ENCODE measurements around the gene PPP1R3D.

Gene PPP1R3D

DNA sequence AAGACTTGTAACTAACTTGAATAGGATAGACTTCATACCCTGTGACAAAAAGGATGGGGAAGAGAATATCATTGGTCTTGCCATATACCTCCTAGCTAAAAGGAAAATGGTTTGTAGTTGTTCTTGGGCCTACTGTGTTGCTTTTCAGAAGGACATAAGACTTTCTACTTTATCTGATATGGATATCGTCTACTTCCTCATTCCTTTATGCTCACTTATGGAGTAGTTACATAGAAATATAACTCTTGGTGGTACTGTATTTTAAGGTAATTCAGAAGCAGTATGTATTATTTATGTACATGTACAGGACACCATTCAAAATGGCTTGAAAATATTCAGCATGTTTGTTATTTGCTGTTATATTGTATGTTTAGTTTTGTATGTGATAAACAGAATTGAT, 8.1 kb upstream of the PPP1R3D start:
- DNase-seq: no peak

DNA sequence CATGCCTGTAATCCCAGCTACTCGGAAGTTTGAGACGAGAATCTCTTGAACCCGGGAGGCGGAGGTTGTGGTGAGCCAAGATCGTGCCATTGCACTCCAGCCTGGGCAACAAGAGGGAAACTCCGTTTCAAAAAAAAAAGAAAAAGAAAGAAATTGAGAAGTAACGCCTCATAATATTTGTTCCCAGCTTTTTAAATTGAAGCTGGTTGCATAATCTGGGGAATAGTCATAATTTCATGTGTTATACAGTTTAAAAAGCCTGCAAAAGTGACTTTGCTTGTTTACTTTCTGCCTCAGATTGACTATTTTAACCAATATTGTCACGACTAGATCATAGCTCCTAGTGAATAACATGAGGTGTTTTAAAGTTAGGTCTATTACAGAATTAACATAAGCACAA, 7.3 kb upstream of the PPP1R3D start:
- no peak for DNase-seq

DNA sequence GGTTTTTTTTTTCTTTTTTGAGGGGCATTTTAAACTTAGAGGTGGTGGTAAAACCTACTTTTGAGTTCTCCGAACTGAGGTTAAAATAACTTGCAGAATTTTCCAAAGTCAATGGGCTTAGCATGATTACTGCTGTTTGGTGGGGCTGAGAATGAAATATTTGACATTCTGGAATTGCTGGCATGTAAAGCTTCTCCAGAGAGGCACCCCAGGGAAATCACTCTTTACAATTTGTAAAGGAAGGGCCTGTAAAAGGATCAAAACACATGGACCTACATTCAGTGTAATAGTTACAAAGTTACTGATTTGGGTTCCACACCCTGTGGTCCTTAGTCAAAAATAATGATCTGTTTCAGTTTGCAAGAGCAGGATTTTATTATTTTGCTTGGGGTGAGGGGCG, 5.6 kb upstream of the PPP1R3D start:
- no peak for DNase-seq

- no peak for DNase-seq
Measured at GRCh38 chr20:59945175-59945574, 5.1 kb upstream of the PPP1R3D start.

DNA sequence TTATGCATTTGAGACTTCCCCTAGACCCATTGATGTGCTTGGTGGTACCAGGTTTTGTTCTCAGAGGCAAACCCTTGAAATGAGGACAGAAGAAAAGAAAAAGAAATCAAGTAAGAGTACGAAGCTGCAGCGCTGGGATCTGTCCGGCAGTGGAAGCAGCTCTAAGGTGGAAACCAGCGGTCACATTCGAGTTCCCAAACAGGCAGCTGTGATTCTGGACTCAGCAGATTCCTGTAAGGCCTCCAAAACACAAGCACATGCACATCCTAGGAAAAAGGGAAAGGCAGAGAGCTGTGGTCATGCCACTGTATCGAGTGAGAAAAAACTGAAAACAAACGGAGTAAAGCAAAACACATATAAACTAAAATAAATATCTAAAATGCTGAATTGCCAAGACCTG, 4.6 kb upstream of the PPP1R3D start:
- no peak for DNase-seq

DNA sequence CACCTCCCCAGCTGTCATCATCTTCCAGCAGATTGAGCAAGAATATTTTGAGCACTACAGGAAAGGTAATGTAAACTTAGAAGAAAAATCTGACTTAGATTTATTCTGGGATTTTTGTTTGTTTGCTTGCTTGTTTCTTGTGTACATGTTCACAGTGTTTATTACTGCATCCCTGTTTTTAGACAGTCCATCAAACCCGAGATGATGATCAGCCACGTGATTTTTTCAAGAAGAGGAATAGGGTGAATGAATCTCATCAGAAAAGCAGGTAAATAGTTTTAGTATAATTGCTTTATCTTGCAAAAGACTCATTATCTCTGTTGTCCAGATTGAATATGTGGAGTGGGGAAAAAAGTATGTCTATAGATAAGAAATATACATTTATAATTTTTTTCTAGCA, 2.1 kb upstream of the PPP1R3D start:
- no peak for DNase-seq

DNA sequence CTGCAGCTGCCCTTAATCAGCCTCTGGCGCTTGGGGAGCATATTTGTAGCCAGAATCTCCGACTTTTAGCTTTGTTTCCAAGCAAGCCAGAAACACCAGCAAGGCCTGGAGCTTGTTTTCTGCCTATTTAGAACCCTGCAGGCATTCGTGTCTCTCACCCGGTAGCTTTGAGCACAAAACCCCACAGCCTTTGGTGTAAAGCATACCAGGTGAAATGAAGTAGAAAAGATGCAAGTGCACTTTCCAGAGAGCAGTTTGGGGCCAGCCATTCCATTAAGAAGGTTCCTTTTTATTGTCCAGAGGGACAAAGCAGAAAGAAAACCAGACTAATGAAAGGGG, 820 bp upstream of the PPP1R3D start:
- DNase-seq: no peak

GRCh38 chr20:59939879-59940128, 301 bp downstream of the PPP1R3D start:
- DNase-seq: no peak

GRCh38 chr20:59939052-59939878, 840 bp downstream of the PPP1R3D start:
- DNase-seq: no peak

- no peak for DNase-seq
Measured at GRCh38 chr20:59938696-59939051, 1.4 kb downstream of the PPP1R3D start.

DNA sequence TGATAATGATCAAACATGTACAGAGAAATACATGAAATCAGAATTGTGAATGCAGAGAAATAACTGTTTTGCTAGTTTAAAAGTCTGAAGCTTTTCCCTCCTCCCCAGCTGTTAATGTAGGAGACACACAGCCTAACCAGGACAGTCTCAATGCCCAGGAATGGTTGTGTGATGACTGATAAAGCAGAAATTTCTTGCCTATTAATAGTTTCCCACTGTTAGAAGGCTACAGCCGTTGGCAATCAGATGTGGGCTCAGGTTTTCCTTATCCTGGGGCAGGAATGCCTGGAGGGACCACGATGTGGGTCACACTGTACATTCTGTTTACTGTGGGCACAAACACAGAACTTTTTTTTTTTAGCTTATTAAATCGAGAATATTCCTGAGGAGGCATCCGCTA, 1.9 kb downstream of the PPP1R3D start:
- DNase-seq: no peak

DNA sequence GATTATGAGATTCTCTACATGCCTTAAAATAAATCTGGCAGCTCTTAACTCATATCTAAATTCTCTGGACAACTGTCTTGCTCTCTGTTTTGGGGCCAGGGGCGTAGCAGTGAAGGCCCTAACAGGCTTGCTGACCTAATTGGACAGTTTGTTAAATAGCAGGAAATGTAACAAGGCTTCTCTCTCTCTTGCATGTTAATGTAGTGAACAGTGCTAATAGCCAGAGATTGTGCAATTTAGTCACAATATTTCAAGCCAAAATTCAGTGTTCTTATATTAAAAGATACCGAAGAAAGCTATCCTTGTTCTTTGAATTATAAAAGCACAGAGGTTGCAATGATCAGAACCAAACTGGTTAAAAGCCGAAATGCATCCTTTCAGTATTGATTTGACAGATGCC, 3.0 kb downstream of the PPP1R3D start:
- no peak for DNase-seq

DNA sequence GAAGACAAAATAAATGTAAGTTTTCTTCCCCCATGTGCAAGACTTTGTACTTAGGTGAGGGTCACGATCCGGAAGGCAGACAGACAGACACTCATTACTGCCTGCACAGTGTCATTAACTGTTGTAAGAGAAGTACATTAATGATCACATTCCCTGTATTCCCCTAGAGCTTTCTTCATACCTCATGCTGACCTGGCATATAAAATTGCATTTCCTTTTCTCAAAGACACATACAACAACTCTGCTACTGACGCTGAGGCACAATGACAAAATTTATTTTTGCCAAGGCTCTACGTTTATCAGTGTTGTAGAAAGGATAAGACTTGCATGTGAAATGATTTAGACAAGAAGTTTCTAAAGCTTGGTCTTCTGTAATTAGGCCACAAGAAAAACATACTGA, 3.7 kb downstream of the PPP1R3D start:
- DNase-seq: no peak

DNA sequence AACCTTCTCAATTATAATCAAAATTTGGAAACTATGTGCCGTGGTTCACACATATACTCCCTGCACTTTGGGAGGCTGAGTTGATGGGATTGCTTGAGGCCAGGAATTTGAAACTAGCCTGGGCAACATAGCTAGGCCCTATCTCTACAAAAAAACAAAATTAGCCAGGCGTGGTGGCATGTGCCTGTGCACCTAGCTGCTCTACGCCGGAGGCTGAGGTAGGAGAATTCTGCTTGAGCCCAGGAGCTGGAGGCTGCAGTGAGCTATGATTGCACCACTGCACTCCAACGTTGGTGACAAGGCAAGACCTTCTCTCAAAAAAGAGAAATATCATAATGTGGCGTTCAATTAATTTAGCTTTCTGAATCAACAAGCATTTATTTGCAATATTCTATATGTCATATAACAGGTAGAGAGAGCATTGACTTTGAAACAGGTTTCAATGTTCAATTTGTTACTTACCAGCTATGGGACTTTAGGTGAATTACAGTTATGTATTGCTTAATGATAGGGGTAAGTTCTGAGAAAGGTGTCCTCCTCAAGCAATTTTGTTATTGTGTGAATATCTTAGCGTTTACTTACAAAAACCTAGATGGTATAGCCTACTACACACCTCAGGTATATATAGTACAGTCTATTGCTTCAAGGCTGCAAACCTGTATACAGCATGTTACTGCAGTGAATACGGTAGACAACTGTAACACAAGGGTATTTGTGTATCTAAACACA, 4.5 kb downstream of the PPP1R3D start:
- DNase-seq: no peak

DNA sequence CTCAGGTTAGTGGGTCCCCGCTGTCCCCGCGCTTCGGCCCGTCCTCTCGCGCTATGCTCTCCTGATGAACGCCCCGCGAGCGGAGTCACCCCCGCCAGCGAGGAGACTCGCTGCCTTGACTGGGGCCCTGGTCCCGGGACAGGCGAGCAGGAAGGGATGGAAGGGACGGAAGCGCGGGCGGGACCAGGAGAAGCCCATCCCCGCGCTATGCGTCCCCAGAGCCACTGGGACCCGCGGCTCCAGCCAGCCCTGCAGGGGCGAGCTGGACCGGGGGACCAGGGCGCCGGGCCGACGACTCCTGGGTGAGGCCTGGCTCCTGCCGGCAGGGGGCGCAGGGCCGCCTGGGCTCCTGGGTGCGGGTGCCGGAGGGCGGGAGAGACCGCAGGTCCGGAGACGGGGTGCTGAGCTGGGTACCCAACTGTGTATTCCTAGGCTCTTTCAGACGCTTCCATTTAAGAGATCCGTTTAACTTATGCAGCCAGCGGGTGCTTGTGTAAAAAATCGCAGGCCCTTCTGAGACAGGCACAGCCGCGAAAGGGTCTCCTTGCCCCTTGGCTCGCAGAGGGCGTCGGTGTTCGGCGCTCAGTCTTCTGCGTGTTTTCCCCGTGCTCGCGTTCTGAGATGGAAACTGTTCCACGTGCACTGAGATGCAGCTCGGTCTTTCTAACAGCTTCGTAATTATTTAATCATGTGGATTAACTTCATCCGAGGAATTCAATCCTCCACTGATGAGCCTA, 6.1 kb downstream of the PPP1R3D start:
- DNase-seq: no peak

- no peak for DNase-seq
Measured at GRCh38 chr20:59933296-59933848, 6.7 kb downstream of the PPP1R3D start, which contains the start of gene SYCP2. Gene SYCP2, minus strand, starts transcription at chr20:59933637. Its CDS starts 11,224 bp downstream, at chr20:59922413.

DNA sequence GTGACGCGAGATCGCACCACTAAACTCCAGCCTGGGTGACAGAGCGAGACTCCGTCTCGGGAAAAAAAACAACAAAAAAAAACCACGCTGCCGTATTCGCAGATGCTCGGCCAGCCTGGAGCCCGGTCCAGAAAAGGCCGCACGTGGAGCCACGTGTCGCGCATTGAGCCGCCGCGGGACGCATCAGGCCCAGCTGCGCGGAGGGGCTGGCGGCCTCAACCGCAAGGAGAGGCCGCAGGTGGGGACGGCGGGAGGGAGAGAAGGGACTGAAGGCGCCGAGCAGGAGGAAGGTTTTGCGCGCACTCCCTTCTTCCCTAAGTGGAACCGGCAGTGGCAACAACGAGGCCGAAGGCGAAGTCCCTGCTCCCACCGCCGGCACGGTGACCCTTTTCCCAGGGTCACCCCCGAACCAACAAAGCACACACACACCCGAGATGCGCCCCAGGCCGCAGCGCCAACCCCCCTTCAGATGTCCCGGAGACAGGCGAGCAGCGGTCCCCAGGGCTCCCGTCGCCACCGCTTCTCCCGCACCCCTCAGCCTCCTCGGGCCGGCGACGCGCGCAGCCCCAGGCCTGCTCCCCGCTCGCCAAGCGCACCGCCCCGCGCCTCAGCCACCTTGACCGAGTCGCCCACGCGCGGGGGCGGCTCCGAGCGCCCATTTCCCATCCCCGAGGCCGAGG, 7.3 kb downstream of the PPP1R3D start:
- no peak for DNase-seq

DNA sequence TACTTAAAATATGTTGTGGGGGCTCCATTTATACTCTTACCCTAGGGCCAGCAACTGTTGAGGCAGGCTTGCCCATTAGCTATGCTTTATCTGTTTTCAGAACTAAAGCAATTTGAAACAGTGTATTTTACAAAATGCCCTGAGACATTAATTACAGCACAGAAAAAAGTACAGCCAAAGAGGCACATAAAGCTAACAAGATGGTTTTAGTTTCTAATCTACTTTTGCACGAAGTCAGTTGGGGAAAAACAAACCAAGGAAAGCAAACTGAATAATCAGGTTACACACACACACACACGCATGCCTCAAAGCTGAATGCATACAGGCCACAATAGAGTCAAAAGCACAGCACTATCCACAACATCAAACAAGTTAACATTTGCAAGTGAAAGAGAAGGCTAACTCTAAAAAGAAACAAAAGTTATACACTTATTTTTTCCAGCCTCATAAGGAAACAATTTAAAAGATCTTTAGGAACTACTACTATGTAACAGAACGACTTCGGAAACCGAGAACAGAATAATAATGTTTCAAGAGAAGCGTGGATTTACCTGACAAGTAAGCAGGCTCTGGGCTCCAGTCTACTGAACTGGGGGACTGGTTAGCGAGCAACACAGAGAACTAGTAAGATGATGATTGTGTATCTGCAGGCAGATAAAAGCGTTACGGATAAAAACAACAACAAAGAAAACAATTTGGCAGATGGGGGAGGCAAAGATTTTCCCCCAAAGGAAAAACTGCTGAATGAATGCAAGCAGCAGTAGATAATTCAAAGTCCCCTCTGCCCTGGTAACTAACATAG, 8.4 kb downstream of the PPP1R3D start:
- DNase-seq: no peak

DNA sequence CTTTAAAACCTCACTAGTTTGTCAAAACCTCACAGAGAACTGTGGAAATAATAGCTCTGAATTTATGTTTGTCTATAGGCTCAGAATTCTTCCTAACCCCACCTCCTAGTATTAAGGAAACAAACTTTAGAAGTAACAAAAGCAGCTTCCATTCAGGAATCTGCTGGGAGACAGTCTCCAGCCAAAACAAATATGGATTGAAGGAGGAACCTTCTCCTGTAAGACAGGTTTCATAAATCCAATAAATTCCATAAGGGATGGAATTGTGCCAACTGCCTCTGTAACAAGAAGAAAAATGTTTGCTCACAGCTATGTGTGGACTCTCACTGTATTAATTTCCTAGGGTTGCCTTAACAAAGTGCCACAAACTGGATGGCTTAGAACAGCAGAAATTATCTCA, 14.2 kb downstream of the PPP1R3D start:
- DNase-seq: peak; percentile 19

- no peak for DNase-seq
Measured at GRCh38 chr20:59925359-59925758, 14.7 kb downstream of the PPP1R3D start.

GRCh38 chr20:59923514-59923913, 16.6 kb downstream of the PPP1R3D start:
- DNase-seq: no peak

DNA sequence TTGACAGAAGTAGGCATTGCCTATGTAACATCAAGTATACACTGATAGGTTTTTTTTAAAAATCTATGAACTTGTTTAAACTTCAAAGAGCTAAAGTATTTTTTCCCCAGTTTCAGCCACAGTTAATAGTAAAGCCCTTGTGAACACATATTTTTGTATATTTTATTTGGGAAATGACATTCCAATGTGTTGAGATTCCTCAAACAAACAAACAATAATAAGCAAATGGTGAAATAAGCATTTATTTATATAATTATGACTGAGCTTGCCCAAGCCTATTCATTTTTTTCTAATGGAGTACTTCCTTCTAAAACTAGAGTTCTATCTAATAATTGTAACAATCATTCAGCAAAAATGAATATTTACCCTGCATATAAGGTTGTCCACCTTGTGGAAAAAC, 19.2 kb downstream of the PPP1R3D start:
- no peak for DNase-seq

GRCh38 chr20:59912609-59913008, 27.5 kb downstream of the PPP1R3D start:
- no peak for DNase-seq

Data from NCI-H1105 treated with DMSO at 0.1 percent for 48 hours (cell line).